ENCODE measurements around the gene ZNHIT1.
"Not testable (repeated sequence)": the region's sequence is repeated elsewhere in the genome, so short reads cannot be mapped to it uniquely, and the experiment has no call there.

Gene ZNHIT1

GRCh38 chr7:101189109-101189508 lies 28.9 kb upstream of the ZNHIT1 start:
- no peak for FAIRE-seq

- FAIRE-seq: no peak
These were observed 22.1 kb upstream of the ZNHIT1 start for GRCh38 chr7:101195884-101196283.

GRCh38 chr7:101197991-101198390 lies 20.0 kb upstream of the ZNHIT1 start:
- FAIRE-seq: no peak

DNA sequence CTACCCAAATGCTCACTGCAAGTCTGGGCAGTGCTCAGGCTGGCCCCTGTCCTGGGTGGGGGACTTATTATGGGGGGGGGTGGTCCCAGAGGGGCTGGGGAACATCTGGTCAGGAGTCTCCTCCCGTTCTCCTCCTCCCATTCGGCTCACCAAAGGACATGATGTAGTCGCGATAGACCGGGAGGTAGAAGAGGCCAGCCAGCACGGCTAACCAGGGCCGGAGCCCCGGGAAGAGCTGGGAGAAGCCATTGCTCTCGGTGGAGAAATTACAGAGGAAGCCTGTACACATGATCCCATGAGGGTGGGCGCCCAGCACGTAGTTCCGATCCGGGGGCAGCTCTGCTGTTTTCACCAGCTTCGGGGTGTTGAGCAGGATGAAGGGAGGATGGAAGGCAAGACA lies 19.5 kb upstream of the ZNHIT1 start:
- FAIRE-seq: no peak

GRCh38 chr7:101199522-101199921 lies 18.4 kb upstream of the ZNHIT1 start:
- FAIRE-seq: not testable (repeated sequence)

- FAIRE-seq: no peak
These were observed 17.5 kb upstream of the ZNHIT1 start for GRCh38 chr7:101200504-101200861.

- no peak for FAIRE-seq
These were observed 16.9 kb upstream of the ZNHIT1 start, which contains the start of gene MOGAT3 for GRCh38 chr7:101200862-101201599. Gene MOGAT3 (minus strand): TSS chr7:101201036. CDS start chr7:101200854, 182 bp downstream.

DNA sequence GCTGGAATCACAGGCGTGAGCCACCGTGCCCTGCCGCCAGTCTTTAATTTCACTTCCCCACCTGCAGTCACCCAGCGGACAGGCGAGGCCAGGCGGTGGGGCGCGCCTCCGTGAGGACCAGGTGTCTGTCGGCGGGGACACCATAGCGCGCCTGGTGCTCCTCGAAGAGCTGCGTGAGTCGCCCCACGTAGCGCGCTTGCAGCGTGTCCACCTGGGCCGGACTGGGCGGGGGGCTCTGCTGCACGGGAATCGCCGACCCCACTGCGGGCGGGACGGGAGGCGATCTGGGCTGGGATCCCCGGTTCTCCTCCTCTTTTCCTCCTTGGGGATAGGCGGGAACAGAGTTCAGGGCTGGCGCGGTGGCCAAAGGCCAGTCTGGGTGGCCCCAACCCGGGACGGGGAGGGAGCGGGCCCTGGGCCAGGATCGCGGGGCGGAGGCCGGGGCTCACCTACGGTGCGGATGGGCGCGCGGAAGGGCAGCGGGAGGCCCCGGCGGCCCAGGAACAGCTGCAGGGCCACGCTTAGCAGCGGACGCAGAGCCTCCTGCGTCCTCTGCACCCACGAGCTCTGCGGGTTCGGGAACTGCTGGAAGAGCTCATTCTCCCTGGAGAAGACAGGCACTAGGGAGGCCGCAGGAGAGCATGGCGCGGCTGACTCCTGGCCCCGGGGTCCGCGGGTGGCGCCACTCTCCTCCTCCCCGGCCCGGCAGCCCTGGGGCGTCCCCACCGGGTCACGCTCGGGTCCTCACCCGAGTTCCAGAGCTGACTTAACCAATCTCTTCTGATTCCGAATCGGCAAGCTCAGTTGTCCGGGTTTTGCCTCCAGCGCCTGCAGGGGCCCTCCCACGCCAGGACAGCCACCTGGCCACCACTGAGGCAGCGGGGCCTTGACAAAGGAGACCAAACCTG lies 16.0 kb upstream of the ZNHIT1 start:
- no peak for FAIRE-seq

GRCh38 chr7:101202603-101202918 lies 15.4 kb upstream of the ZNHIT1 start:
- FAIRE-seq: no peak

DNA sequence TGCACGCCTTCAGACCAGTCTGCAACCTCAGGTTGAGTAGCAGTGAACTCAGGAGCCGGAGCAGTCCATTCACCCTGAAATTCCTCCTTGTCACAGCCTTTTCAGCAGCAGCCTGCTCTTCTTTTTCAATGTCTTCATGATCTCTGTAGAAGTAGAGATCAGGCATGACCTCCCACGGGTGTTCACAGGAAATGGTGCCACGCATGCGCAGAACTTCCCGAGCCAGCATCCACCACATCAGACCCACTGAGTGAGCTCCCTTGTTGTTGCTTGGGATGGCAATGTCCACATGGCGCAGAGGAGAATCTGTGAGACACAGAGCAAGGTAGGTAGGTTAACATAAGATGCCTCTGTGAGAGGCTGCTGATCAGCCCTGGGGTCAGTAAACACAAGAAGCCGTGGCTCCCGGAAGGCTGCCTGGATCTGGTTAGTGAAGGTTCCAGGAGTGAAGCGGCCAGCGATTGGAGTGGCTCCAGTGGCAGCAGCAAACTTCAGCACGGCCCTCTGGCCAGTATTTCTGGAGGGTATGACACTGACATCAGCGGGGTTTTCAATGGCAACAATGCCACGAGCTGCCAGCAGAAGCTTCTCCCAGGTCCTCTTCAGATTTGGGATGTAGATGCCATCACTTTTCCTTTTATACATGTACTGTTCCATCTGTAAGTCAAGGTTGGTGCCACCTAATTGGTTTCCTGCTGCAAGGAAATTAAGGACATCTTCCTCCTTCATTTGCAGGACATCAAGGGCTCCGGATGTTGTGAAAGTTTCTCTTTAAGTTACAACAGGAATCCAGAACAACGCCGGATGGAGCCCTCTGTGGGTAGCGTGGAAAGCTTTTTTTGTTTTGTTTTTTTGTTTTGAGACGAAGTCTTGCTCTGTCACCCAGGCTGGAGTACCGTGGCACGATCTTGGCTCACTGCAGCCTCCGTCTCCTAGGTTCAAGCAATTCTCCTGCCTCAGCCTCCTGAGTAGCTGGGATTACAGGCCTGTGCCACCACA lies 13.9 kb upstream of the ZNHIT1 start:
- FAIRE-seq: not testable (repeated sequence)

- no peak for FAIRE-seq
These were observed 11.9 kb upstream of the ZNHIT1 start for GRCh38 chr7:101205901-101206664.

- no peak for FAIRE-seq
These were observed 11.3 kb upstream of the ZNHIT1 start for GRCh38 chr7:101206665-101207042.

GRCh38 chr7:101207459-101207858 lies 10.5 kb upstream of the ZNHIT1 start:
- no peak for FAIRE-seq

GRCh38 chr7:101208794-101209193 lies 9.2 kb upstream of the ZNHIT1 start:
- no peak for FAIRE-seq

- FAIRE-seq: no peak
These were observed 7.8 kb upstream of the ZNHIT1 start for GRCh38 chr7:101210143-101210542.

DNA sequence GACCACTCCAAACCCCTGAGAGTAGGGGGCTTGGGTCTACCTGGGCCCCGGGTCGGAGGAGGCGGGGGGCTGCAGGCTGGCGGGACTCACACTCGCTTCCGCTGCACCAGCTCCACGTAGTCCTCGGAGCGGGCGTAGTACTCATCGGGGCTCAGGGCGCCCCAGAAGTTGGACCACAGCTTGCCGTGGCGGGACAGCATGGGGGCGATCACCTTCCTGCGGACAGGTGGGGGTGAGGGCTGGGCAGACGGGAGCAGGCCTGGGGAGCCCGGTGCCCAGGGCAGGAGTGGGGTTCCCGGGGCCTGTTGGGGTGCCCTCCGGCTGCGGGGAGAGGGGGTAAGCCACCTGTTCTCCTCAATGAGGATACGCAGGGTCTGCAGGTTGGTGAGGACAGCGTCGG lies 6.5 kb upstream of the ZNHIT1 start:
- FAIRE-seq: no peak

GRCh38 chr7:101212014-101212413 lies 6.0 kb upstream of the ZNHIT1 start:
- FAIRE-seq: no peak

GRCh38 chr7:101216001-101216859 lies 1.7 kb upstream of the ZNHIT1 start:
- FAIRE-seq: no peak

DNA sequence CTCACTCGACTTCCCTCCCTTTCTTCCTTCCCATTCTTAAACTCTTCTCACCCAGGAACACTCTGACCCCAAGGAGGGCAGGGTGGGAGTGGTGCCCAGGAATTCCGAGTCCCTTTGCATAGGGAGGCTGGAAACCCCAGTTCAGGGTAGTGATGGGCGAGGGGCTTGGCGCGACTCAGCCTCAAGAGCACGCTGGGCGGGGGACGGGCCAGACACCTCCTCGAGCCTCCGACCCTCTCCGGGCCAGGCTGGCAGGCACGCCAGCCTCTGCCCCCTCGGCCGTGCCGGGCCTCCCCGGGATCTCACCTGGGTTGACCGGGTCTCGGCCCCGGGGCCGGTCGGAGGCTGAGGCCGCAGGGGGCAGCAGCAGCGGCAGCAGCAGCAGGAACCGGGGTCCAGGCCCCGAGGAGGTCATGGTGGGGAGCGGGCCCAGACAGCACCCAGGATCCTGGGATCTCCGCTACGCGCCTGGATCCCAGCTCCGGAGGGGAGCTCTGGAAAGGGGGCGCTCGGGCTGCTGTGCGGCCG lies 1.0 kb upstream of the ZNHIT1 start:
- no peak for FAIRE-seq

DNA sequence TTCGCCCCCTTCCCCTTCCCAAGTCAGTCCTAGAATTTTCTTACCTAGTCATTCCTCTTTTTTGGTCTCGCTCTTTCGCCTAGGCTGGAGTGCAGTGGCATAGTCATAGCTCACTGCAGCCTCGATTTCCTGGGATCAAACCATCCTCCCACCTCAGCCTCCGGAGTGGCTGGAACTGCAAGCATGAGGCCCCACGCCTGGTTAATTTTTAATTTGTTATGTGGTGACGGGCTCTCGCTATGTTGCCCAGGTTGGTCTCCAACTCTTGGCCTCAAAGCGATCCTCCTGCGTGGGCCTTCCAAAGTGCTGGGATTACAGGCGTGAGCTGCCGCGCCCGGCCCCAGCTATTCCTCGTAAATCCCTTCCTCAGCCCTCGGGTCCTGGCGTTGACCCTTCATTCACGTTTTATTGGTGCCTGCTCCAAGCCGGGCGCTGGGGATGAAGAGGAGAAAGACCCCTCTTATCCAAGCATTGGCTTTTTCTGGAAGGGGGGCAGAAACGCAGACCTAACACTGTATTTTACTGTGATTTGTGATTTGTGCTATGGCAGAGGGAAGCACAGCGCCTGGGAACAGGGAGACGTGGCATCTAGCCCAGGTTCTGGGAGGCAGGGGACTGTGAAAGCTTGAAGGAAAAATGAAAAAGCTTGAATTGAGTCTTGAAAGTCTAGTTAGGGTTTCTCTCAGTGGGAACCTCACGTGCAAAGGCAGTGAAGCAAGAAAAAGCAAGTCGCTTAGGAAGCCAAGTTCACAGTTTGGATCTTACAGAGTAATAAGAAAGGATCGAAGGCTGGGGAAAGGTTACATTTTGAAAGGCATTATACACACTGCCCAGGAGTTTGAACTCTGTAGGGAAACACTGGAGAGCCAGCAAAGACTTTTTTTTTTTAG lies 516 bp downstream of the ZNHIT1 start:
- FAIRE-seq: no peak

All from islet of Langerhans (tissue), 1 donor.